ENCODE results near the gene LZTS3. TPM values are rescaled to one million over a fixed set of nuclear protein-coding genes. Genes with fewer than 3 reads are reported as not detected.

LZTS3 gene
- total RNA-seq (2013) = 0.31 TPM
- polyA plus RNA-seq (under 1 TPM in 2 of 3 donors, not detected in 1; 0.05 to 0.45 TPM), polyA minus RNA-seq (0.56 and 0.69 TPM in 2 replicates), total RNA-seq (0.98 to 6.9 (median 1.4) reads per million in 11 experiments)

DNA sequence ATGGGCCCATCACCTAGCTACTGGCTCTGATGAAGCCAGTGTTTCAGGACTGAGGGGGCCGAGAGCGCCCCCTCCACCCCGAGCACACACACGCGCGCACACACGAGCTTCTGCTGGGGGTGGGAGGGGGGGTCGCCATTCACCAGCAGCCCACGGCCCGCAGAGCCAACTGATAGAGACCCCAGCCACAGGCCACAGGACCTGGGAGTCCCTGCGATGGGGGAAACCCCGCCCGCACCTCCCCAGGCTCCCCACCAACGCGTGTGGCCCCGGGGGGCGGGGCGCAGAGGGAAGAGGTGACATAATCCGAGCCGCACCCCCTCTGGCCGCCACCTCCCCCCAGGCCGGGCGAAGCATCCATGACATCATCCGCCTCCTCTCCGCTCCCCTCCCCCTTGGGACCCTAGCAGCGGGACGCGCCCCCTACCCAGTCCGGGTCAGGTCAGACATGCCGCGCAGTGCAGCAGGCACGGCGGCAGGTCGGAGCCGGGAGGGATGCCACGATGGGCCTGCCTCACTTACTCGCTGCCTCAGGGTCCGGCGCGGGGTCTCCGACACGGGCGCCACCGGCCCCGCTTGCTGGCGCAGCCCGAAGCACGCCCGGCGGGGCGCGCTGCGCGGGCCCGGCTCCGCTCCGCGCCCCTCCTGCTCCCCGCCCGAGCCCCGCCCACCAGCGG lies at the start of gene LZTS3:
LZTS3 (minus strand) TSS at position 617 of the 677 bp plus-strand sequence. CDS start 6,386 bp downstream, outside the sequence.
- Mint-ChIP-seq H3K9me3 (peaks cover 0 to 19% (median 4%) of the 10 kb centered on the region in 7 donors), H3K36me3 (peaks cover 0 to 7% of the 10 kb centered on the region in 2 donors), H3K27me3 (ENCODE audit: low read depth in 3 of 3) (peaks cover 69 to 81% (median 75%) of the 10 kb centered on the region in 3 donors), H3K4me1 (peaks cover 24% of the 10 kb centered on the region), H3K27ac (peak within 1 kb of the TSS in 5 of 7 donors; percentile 3 to 76 (median 48)), H3K4me3 (peak within 1 kb of the TSS; percentile 86 to 94)
- H4K20me1 ChIP-seq (ENCODE audit: insufficient read depth, low read length) = no peaks in the 10 kb centered on the region
- H3K4me2 ChIP-seq (replicated peaks; ENCODE audit: extremely low read depth, low read length, poor library complexity, severe bottlenecking) = peak within 1 kb of the TSS; percentile 98
- no peak within 1 kb of the TSS for H3K27ac ChIP-seq (ENCODE audit: low read depth in 1 of 2, low read length in 2 of 2)
- peak within 1 kb of the TSS; percentile 71 to 87 (median 76) for H3K4me3 ChIP-seq (replicated peaks in 1 of 3; ENCODE audit: low read depth in 2 of 3, low read length in 3 of 3)
- H3K4me1 ChIP-seq (ENCODE audit: control insufficient read depth in 1 of 2, insufficient read depth in 2 of 2, low read length in 2 of 2) = peaks cover 15 to 20% of the 10 kb centered on the region in 2 donors
- no peaks in the 10 kb centered on the region for H3K36me3 ChIP-seq (replicated peaks in 1 of 2; ENCODE audit: control insufficient read depth in 1 of 2, insufficient read depth in 2 of 2, low read length in 2 of 2)
- 0% methylated on average over 51 of the region's 62 CpGs for WGBS (ENCODE audit: insufficient coverage)
- DNase-seq = peak; percentile 33 to 71 (median 60)
- peak within 1 kb of the TSS; percentile 62 for H3K9ac ChIP-seq (ENCODE audit: insufficient read depth, low read length, poor library complexity, severe bottlenecking)
- peak within 1 kb of the TSS; percentile 85 for H2AFZ ChIP-seq (ENCODE audit: insufficient read depth, low read depth, low read length, poor library complexity, severe bottlenecking)
- H3K27me3 ChIP-seq (ENCODE audit: control insufficient read depth in 2 of 2, insufficient read depth in 2 of 2, low read length in 2 of 2) = peaks cover 38 to 68% of the 10 kb centered on the region in 2 donors
- intact Hi-C loops (cut with micrococcal nuclease) = no loop called here
- peaks cover 0 to 9% of the 10 kb centered on the region in 2 donors for H3K9me3 ChIP-seq (replicated peaks in 1 of 2; ENCODE audit: control insufficient read depth in 1 of 2, insufficient read depth in 1 of 2, low read length in 2 of 2)
- no peaks in the 10 kb centered on the region for H3K79me2 ChIP-seq (ENCODE audit: insufficient read depth, low read length)
- TF ChIP-seq, protein P1, sequence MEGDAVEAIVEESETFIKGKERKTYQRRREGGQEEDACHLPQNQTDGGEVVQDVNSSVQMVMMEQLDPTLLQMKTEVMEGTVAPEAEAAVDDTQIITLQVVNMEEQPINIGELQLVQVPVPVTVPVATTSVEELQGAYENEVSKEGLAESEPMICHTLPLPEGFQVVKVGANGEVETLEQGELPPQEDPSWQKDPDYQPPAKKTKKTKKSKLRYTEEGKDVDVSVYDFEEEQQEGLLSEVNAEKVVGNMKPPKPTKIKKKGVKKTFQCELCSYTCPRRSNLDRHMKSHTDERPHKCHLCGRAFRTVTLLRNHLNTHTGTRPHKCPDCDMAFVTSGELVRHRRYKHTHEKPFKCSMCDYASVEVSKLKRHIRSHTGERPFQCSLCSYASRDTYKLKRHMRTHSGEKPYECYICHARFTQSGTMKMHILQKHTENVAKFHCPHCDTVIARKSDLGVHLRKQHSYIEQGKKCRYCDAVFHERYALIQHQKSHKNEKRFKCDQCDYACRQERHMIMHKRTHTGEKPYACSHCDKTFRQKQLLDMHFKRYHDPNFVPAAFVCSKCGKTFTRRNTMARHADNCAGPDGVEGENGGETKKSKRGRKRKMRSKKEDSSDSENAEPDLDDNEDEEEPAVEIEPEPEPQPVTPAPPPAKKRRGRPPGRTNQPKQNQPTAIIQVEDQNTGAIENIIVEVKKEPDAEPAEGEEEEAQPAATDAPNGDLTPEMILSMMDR (IDR thresholded peaks at IDR 0.05) = no peak

GRCh38 chr20:3221398-3222226 lies 48.3 kb upstream of the LZTS3 start:
- Histone ChIP-seq H2AFZ (ENCODE audit: insufficient read depth, low read depth, low read length, poor library complexity, severe bottlenecking) (no peak overlapping the region), H3K36me3 (replicated peaks in 1 of 2; ENCODE audit: control insufficient read depth in 1 of 2, insufficient read depth in 2 of 2, low read length in 2 of 2) (peaks cover 31 to 63% of the 10 kb centered on the region in 2 donors), H3K4me3 (replicated peaks in 1 of 3; ENCODE audit: low read depth in 2 of 3, low read length in 3 of 3) (no peak overlapping the region), H3K9me3 (replicated peaks in 1 of 2; ENCODE audit: control insufficient read depth in 1 of 2, insufficient read depth in 1 of 2, low read length in 2 of 2) (no peaks in the 10 kb centered on the region), H3K27ac (ENCODE audit: low read depth in 1 of 2, low read length in 2 of 2) (no peak overlapping the region), H4K20me1 (ENCODE audit: insufficient read depth, low read length) (no peaks in the 10 kb centered on the region), H3K79me2 (ENCODE audit: insufficient read depth, low read length) (no peaks in the 10 kb centered on the region), H3K27me3 (ENCODE audit: control insufficient read depth in 2 of 2, insufficient read depth in 2 of 2, low read length in 2 of 2) (no peaks in the 10 kb centered on the region), H3K9ac (ENCODE audit: insufficient read depth, low read length, poor library complexity, severe bottlenecking) (no peak overlapping the region), H3K4me2 (replicated peaks; ENCODE audit: extremely low read depth, low read length, poor library complexity, severe bottlenecking) (no peak overlapping the region), H3K4me1 (ENCODE audit: control insufficient read depth in 1 of 2, insufficient read depth in 2 of 2, low read length in 2 of 2) (peaks cover 5 to 12% of the 10 kb centered on the region in 2 donors)
- H3K36me3 Mint-ChIP-seq = peaks cover 41 to 71% of the 10 kb centered on the region in 2 donors
- peaks cover 0 to 1% (median 0%) of the 10 kb centered on the region in 3 donors for H3K27me3 Mint-ChIP-seq (ENCODE audit: low read depth in 3 of 3)
- intact Hi-C loops (cut with micrococcal nuclease) = no loop called here
- no peaks in the 10 kb centered on the region for H3K9me3 Mint-ChIP-seq
- WGBS (ENCODE audit: insufficient coverage) = 81% methylated on average over 9 of the region's 18 CpGs
- TF ChIP-seq, protein P1 (IDR thresholded peaks at IDR 0.05) = no peak
- H3K4me3 Mint-ChIP-seq = no peak overlapping the region
- peaks cover 7% of the 10 kb centered on the region for H3K4me1 Mint-ChIP-seq
- peak overlapping the region in 1 of 7 donors; percentile 40 for H3K27ac Mint-ChIP-seq
- no peak for DNase-seq
